G401 (cell line): ENCODE data around the gene TCF7L2. TPM values are rescaled to one million over a fixed set of nuclear protein-coding genes. Genes with fewer than 3 reads are reported as not detected.

ENCODE experiments used
- DNase-seq: peaks from one replicate; pipeline ENCODE4 v3.0.0-alpha.2; 2015; ENCODE audit warnings: low spot score
- in situ Hi-C: cut with HindIII; loops from 2 replicates; pipeline ENCODE4 v1.10.0; 2016; ENCODE audit warnings: low sequenced_read_pairs, mixed read lengths
- total RNA-seq: library from RNA; depleted of rRNA; stranded (reverse); fragments of >200 nt; shearing (Covaris generic); gene quantifications from 2 replicates; pipeline ENCODE4 v1.2.3, GENCODE V29; 2014

The TCF7L2 gene
- total RNA-seq, 1 experiment from 2014 or later: 0.88 TPM

- in situ Hi-C loops: no loop called here
- DNase-seq: no peak
Observed at GRCh38 chr10:113031147-113031546, 81.1 kb downstream of the TCF7L2 start.

- in situ Hi-C loops: no loop called here
- DNase-seq: no peak
Observed at GRCh38 chr10:113033991-113034390, 83.9 kb downstream of the TCF7L2 start.

GRCh38 chr10:113035732-113036312 is 85.8 kb downstream of the TCF7L2 start:
- no peak for DNase-seq
- in situ Hi-C loops: no loop called here

GRCh38 chr10:113036619-113037018 is 86.6 kb downstream of the TCF7L2 start:
- no peak for DNase-seq
- in situ Hi-C loops: no loop called here

- DNase-seq: no peak
- in situ Hi-C loops: no loop called here
Observed at GRCh38 chr10:113037218-113037617, 87.2 kb downstream of the TCF7L2 start.

GRCh38 chr10:113038183-113038582 is 88.1 kb downstream of the TCF7L2 start:
- no peak for DNase-seq
- in situ Hi-C loops: no loop called here

GRCh38 chr10:113038985-113039384 is 88.9 kb downstream of the TCF7L2 start:
- in situ Hi-C loops: no loop called here

GRCh38 chr10:113041324-113041723 is 91.3 kb downstream of the TCF7L2 start:
- no peak for DNase-seq
- in situ Hi-C loops: no loop called here

More at GRCh38 chr10:113038985-113039384, 88.9 kb downstream of the TCF7L2 start:
- DNase-seq: no peak

- in situ Hi-C loops: no loop called here
- no peak for DNase-seq
Observed at GRCh38 chr10:113041841-113042750, 92.0 kb downstream of the TCF7L2 start.

- DNase-seq: no peak
Observed at GRCh38 chr10:113042868-113043267, 92.8 kb downstream of the TCF7L2 start.

GRCh38 chr10:113044016-113044755 is 94.1 kb downstream of the TCF7L2 start:
- in situ Hi-C loops: no loop called here
- DNase-seq: no peak

More at GRCh38 chr10:113042868-113043267, 92.8 kb downstream of the TCF7L2 start:
- in situ Hi-C loops: no loop called here

- in situ Hi-C loops: no loop called here
- no peak for DNase-seq
Observed at GRCh38 chr10:113045147-113046055, 95.4 kb downstream of the TCF7L2 start.

GRCh38 chr10:113047151-113047550 is 97.1 kb downstream of the TCF7L2 start:
- DNase-seq: no peak
- in situ Hi-C loops: no loop called here

GRCh38 chr10:113047605-113047962 is 97.5 kb downstream of the TCF7L2 start:
- no peak for DNase-seq
- in situ Hi-C loops: no loop called here

- in situ Hi-C loops: no loop called here
Observed at GRCh38 chr10:113047963-113048781, 98.1 kb downstream of the TCF7L2 start.

GRCh38 chr10:113049881-113050280 is 99.8 kb downstream of the TCF7L2 start:
- in situ Hi-C loops: no loop called here
- no peak for DNase-seq

More at GRCh38 chr10:113047963-113048781, 98.1 kb downstream of the TCF7L2 start:
- DNase-seq: no peak

- in situ Hi-C loops: no loop called here
- no peak for DNase-seq
Observed at GRCh38 chr10:113052076-113052830, 102.2 kb downstream of the TCF7L2 start.
